Subcutaneous abdominal adipose tissue (tissue), 5 donors: ENCODE data around the gene ZCCHC14.

Experiments
- H3K27ac ChIP-seq: one replicate; pipeline ENCODE4 v1.7.0; 2013; ENCODE audit warnings: low read depth, mild to moderate bottlenecking, inconsistent platforms, low read length, moderate library complexity
- H3K27me3 ChIP-seq, 5 donors: one replicate each; pipeline ENCODE4 v1.7.0; 2013; ENCODE audit warnings: low read length in 5 of 5, inconsistent platforms in 1 of 5; ENCODE audit not compliant: control insufficient read depth in 5 of 5, insufficient read depth in 4 of 5
- H3K36me3 ChIP-seq, 5 donors: one replicate each; pipeline ENCODE4 v1.7.0; 2013; ENCODE audit warnings: low read length in 5 of 5; ENCODE audit not compliant: control insufficient read depth in 5 of 5, insufficient read depth in 5 of 5
- H3K4me1 ChIP-seq, 5 donors: one replicate each; pipeline ENCODE4 v1.7.0; 2013; ENCODE audit warnings: low read length in 5 of 5, mild to moderate bottlenecking in 3 of 5, moderate library complexity in 1 of 5; ENCODE audit not compliant: control insufficient read depth in 5 of 5, insufficient read depth in 5 of 5
- H3K4me3 ChIP-seq, 5 donors: one replicate each; pipeline ENCODE4 v1.7.0; 2013; ENCODE audit warnings: low read length in 5 of 5, low read depth in 1 of 5
- H3K9ac ChIP-seq, 5 donors: one replicate each; pipeline ENCODE4 v1.7.0; 2013; ENCODE audit warnings: low read length in 5 of 5, mild to moderate bottlenecking in 4 of 5, moderate library complexity in 3 of 5
- H3K9me3 ChIP-seq, 5 donors: one replicate each; pipeline ENCODE4 v1.7.0; 2013; ENCODE audit warnings: low read length in 5 of 5; ENCODE audit not compliant: control insufficient read depth in 5 of 5
- donor health status: healthy.
- donor health status: healthy.
- donor health status: healthy.
- donor health status: healthy.
- donor health status: healthy.

The ZCCHC14 gene

DNA sequence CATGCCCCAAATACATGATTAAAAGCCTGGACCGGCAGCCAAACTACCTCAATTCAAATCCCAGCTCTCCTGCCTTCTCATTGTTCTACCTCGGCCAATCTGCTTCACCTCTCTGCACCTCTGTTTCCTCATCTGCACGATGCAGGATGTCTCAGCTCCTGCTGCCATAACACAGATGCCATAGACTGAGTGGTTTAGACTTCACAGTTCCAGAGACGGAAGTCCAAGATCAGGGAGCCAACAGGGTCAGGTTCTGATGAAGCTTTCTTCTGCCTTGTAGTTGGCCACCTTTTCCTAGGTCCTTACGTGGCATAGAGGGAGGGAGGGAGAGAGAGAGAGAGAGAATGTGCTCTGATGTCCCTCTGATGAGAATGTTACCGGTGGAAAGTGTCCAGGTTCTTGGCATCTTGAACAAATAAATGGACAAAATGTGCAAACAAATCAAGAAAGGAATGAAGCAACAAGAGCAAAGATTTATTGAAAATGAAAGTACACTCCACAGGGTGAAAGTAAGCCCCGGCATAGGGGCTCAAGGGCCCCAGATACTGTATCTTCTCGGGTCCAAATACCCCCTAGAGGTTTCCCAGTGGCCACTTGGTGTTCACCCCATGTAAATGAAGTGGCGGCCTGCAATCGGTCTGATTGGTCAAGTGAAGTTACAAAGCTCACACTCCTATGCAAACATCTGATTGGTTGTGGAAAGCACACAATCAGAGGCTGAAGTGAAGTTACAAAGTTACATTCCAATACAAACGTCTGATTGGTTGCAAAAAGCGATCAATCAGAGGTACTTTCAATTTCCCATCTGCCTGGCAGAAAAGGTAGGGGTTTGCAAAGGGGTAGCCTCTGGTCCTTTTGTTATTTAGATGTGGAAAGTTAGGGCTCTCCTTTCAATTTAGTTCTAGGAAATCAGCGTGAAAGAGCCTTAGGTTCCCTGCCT lies 43.3 kb upstream of the ZCCHC14 start:
- Histone ChIP-seq H3K27me3 (peaks cover 0 to 15% (median 9%) of the 10 kb centered on the region in 5 donors), H3K4me1 (peaks cover 0 to 23% (median 10%) of the 10 kb centered on the region in 5 donors), H3K4me3 (no peak overlapping the region), H3K9me3 (peaks cover 0 to 25% (median 16%) of the 10 kb centered on the region in 5 donors), H3K36me3 (no peaks in the 10 kb centered on the region), H3K9ac (no peak overlapping the region), H3K27ac (no peak overlapping the region)

DNA sequence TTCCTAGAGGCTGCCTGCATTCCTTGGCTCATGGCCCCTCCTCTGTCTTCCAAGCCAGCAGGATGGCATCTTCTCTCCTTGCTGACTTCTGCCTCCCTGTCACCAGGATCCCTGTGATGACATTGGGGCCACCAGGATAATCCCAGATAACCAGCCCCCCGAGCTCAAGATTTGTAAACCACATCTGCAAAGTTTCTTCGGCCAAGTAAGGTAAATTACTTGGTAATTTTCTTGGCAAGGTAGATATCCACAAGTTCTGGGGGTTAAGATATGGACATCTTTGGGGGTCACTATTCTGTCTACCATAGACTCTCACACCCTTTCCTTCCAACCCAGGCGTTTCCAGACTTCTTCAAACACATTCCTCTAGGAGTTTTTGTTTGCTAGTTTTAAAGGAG lies 42.6 kb upstream of the ZCCHC14 start:
- Histone ChIP-seq H3K27me3 (peaks cover 0 to 13% (median 9%) of the 10 kb centered on the region in 5 donors), H3K4me3 (no peak overlapping the region), H3K9ac (no peak overlapping the region), H3K9me3 (peaks cover 0 to 27% (median 16%) of the 10 kb centered on the region in 5 donors), H3K36me3 (no peaks in the 10 kb centered on the region), H3K4me1 (peaks cover 0 to 16% (median 4%) of the 10 kb centered on the region in 5 donors), H3K27ac (no peak overlapping the region)

DNA sequence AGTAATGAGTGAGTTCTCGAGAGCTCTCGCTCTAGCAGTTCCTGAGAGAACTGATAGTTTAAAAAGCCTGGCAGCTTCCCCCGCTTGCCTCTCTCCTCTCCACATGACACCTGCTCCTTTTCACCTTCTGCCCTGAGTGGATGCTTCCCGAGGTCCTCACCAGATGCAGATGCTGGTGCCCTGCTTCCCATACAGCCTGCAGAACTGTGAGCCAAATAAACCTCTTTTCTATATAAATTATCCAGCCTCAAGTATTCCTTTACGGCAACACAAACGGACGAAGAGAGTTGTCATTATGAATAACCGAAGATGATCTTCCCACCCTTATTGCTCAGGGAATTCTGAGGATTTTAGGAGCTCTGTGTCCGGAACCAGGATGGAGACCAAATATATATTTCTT lies 41.9 kb upstream of the ZCCHC14 start:
- Histone ChIP-seq H3K27me3 (peaks cover 0 to 9% (median 5%) of the 10 kb centered on the region in 5 donors), H3K9me3 (peaks cover 0 to 34% (median 20%) of the 10 kb centered on the region in 5 donors), H3K4me1 (peaks cover 0 to 11% (median 0%) of the 10 kb centered on the region in 5 donors), H3K9ac (no peak overlapping the region), H3K36me3 (no peaks in the 10 kb centered on the region), H3K4me3 (no peak overlapping the region), H3K27ac (no peak overlapping the region)

DNA sequence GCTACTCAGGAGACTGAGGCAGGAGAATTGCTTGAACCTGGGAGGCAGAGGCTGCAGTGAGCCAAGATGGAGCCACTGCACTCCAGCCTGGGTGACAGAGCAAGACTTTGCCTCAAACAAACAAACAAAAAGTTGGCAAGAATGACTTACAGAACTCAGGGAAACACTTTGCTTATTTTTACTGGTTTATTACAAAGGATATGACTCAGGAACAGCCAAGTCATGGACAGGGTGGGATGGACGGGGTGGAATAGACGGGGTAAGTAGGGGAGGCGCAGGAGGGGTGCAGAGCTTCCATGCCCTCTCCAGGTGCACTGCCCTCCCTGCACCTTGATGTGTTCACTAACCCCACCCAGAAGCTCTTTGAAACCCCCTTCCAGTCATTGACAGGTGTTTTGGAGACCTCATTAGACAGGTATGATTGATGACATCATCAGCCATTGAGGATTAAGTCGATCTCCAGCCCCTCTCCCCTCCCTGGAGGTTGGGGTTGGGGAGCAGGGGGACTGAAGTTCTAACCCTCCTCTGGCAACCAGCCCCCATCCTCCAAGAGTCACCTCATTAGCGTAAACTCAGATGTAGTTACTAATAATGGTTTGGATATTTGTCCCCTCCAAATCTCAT lies 41.3 kb upstream of the ZCCHC14 start:
- peaks cover 0 to 40% (median 25%) of the 10 kb centered on the region in 5 donors for H3K9me3 ChIP-seq
- H3K9ac ChIP-seq: no peak overlapping the region
- H3K4me3 ChIP-seq: no peak overlapping the region
- peaks cover 0 to 8% (median 3%) of the 10 kb centered on the region in 5 donors for H3K27me3 ChIP-seq
- H3K4me1 ChIP-seq: peaks cover 0 to 8% (median 0%) of the 10 kb centered on the region in 5 donors
- H3K36me3 ChIP-seq: no peaks in the 10 kb centered on the region
- H3K27ac ChIP-seq: no peak overlapping the region

DNA sequence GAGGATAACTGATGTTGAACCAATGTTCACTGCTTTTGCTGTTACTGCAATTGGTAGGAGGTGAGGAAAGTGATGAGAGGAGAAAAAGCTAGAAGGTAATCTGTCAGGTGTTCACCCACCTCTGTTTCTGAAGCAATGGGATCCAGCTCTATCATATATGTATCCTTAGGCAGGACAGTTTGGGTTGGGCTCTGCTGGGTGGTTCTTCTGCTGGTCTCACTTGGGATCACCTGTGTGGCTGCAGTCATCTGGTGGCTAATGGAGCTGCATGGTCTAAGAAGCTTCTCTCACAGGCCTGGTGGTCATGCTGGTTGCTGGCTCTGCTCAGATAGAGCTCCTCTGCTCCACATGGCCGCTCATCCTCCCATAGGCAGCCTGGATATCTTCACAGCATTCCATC lies 40.2 kb upstream of the ZCCHC14 start:
- peaks cover 0 to 42% (median 27%) of the 10 kb centered on the region in 5 donors for H3K9me3 ChIP-seq

DNA sequence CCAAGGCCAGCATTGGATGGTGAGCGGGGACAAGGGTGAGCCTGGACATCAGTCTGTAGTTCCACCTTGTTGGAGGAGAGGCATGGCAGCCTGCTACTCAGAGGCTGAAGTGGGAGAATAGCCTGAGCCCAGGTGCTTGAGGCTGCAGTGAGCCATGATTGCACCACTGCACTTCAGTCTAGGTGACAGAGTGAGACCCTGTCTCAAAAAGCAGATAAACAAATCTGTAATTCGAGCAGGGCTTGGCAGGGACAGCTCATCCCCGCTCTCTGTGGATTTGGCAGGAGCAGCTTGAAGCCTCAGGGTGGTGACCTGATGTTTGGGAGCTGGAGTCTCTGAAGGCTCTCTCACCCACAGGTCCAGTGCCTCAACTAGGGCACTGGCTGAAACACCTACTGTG lies 38.6 kb upstream of the ZCCHC14 start:
- H3K4me1 ChIP-seq: no peaks in the 10 kb centered on the region
- H3K9me3 ChIP-seq: peaks cover 0 to 42% (median 27%) of the 10 kb centered on the region in 5 donors
- peaks cover 0 to 8% (median 3%) of the 10 kb centered on the region in 5 donors for H3K27me3 ChIP-seq
- no peak overlapping the region for H3K9ac ChIP-seq
- H3K36me3 ChIP-seq: no peaks in the 10 kb centered on the region
- H3K27ac ChIP-seq: no peak overlapping the region
- no peak overlapping the region for H3K4me3 ChIP-seq

More for the DNA sequence above, 40.2 kb upstream of the ZCCHC14 start:
- H3K4me1 ChIP-seq: no peaks in the 10 kb centered on the region
- H3K4me3 ChIP-seq: no peak overlapping the region
- H3K27me3 ChIP-seq: peaks cover 0 to 8% (median 3%) of the 10 kb centered on the region in 5 donors
- H3K9ac ChIP-seq: no peak overlapping the region
- H3K27ac ChIP-seq: no peak overlapping the region
- H3K36me3 ChIP-seq: no peaks in the 10 kb centered on the region

DNA sequence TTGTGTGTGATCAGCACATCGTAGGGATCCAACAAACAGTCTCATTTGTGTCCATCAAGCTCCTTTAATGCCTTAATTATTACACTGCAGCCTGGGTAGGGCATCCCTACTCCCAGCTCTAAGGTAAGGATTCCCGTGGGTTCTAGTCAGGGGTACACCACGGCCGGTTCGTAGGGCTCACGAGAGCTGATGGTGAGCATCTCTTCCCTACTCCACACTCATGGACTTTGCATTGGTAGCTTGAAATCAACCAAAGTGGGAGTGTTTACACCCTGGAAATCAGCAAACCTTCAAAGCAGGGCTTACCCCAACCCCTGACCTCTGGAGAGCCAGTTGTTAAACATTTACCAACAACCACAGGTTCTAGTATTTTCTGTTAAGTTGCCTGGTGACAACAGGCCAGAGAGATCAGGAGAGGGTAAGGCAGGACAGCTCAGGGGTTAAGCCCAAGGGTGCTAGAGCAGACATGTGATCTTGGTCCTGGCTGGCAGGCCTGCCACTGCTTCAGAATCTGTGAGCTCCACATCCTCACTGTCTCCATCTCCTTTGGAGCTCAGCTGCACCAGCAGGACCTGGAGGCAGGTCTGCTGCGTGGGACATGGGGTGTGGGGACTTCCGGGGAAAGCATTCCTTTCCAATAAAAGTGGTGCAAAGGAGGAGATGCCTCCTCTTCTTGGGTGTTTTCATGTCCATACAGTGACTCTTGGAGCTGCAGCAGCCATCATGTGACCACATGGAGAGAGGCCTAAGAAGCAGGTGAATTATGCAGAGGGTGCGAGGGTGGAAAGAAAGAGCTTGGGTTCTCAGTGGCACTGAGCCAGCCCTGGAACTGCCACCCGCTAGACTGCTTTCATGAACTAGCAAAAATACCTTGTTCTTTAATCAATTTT lies 36.1 kb upstream of the ZCCHC14 start:
- H3K27me3 ChIP-seq: peaks cover 0 to 11% (median 3%) of the 10 kb centered on the region in 5 donors
- no peak overlapping the region for H3K9ac ChIP-seq
- H3K9me3 ChIP-seq: peaks cover 0 to 39% (median 25%) of the 10 kb centered on the region in 5 donors
- H3K36me3 ChIP-seq: no peaks in the 10 kb centered on the region
- H3K4me3 ChIP-seq: no peak overlapping the region
- no peak overlapping the region for H3K27ac ChIP-seq
- no peaks in the 10 kb centered on the region for H3K4me1 ChIP-seq

DNA sequence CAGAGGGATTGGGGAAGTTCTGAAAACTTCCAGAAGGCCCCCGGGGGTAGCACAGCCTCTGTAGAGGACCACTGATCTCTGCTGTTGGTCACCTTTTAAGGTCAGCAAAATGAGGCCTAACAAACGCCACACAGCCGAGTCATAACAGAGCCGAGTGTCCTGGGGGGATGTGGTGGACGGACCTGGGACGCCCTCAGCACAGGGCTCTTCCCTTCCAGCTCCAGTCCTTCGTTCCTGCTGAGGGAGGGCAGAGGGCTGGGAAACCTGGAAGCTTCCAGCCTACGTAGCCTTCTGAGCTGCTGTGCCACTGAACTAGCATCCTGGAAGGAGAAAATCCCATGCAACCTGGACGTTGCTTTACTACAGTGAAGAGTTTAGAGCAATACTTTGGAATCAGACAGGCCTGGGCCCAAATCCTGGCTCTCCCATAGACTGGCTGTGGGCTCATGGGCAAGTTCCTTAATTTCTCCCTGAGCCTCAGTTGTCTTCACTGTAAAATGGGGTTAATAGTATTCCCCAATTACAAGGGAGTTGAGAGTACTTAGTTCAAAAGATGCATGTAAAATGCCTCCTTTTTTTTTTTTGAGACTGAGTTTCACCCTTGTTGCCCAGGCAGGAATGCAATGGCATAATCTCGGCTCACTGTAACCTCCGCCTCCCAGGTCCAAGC lies 34.4 kb upstream of the ZCCHC14 start:
- H3K4me1 ChIP-seq: no peaks in the 10 kb centered on the region
- H3K9ac ChIP-seq: no peak overlapping the region
- no peak overlapping the region for H3K27ac ChIP-seq
- peaks cover 0 to 11% (median 3%) of the 10 kb centered on the region in 5 donors for H3K27me3 ChIP-seq
- no peak overlapping the region for H3K4me3 ChIP-seq
- no peaks in the 10 kb centered on the region for H3K36me3 ChIP-seq
- peaks cover 0 to 29% (median 16%) of the 10 kb centered on the region in 5 donors for H3K9me3 ChIP-seq

DNA sequence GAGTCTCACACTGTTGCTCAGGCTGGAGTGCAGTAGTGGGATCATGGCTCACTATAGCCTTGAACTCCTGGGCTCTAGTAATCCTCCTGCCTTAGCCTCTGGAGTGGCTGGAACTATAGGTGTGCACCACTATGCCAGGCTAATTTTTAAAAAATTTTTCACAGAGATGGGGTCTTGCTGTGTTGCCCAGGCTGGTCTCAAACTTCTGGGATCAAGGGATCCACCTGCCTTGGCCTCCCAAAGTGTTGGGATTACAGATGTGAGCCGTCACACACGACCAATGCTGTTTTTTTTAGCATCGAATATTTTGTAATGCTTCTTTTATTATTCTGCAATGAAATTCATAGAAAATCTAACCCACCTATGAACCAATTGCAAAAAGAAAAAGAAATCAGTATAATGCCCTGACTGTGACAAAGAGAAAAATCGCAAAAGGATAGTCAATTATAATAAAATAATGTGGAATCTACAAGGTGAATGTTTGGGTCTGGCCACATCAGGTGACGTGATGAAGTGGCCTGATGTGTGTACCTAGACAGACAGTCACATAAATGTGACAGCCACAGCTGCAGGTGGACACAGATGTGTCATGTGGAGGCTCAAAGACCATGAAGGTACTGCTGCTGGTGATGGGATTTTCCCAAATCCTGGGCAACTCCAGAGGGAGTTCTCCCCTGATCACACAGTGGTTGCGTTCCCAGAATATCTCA lies 33.6 kb upstream of the ZCCHC14 start:
- no peak overlapping the region for H3K9ac ChIP-seq
- H3K27me3 ChIP-seq: peaks cover 0 to 5% (median 2%) of the 10 kb centered on the region in 5 donors
- H3K36me3 ChIP-seq: no peaks in the 10 kb centered on the region
- H3K27ac ChIP-seq: no peak overlapping the region
- no peaks in the 10 kb centered on the region for H3K4me1 ChIP-seq
- no peak overlapping the region for H3K4me3 ChIP-seq
- H3K9me3 ChIP-seq: peaks cover 0 to 22% (median 13%) of the 10 kb centered on the region in 5 donors
